ENCODE measurements around the gene APOL2. TPM values are rescaled to one million over a fixed set of nuclear protein-coding genes. Genes with fewer than 3 reads are reported as not detected.
"Not testable (repeated sequence)": the region's sequence is repeated elsewhere in the genome, so short reads cannot be mapped to it uniquely, and the experiment has no call there.

The APOL2 gene
- total and polyA plus RNA-seq, 2 experiments from 2014 or later = 8.7 to 14.7 TPM

- Histone ChIP-seq H3K36me3 (no peaks in the 10 kb centered on the region), H3K4me3 (no peak overlapping the region), H3K27ac (no peak overlapping the region), H3K27me3 (no peaks in the 10 kb centered on the region), H3K9me3 (ENCODE audit: low read depth) (no peaks in the 10 kb centered on the region), H3K4me1 (ENCODE audit: low read depth) (no peaks in the 10 kb centered on the region)
- DNase-seq (ENCODE audit: low read depth in 1 of 2, low spot score in 1 of 2) = no peak
- TF ChIP-seq, protein P1, sequence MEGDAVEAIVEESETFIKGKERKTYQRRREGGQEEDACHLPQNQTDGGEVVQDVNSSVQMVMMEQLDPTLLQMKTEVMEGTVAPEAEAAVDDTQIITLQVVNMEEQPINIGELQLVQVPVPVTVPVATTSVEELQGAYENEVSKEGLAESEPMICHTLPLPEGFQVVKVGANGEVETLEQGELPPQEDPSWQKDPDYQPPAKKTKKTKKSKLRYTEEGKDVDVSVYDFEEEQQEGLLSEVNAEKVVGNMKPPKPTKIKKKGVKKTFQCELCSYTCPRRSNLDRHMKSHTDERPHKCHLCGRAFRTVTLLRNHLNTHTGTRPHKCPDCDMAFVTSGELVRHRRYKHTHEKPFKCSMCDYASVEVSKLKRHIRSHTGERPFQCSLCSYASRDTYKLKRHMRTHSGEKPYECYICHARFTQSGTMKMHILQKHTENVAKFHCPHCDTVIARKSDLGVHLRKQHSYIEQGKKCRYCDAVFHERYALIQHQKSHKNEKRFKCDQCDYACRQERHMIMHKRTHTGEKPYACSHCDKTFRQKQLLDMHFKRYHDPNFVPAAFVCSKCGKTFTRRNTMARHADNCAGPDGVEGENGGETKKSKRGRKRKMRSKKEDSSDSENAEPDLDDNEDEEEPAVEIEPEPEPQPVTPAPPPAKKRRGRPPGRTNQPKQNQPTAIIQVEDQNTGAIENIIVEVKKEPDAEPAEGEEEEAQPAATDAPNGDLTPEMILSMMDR (IDR thresholded peaks at IDR 0.05; ENCODE audit: low read depth, low read length) = no peak
These were observed 5.1 kb downstream of the APOL2 start for GRCh38 chr22:36234213-36234612.

- H3K27me3 ChIP-seq = no peaks in the 10 kb centered on the region
- no peaks in the 10 kb centered on the region for H3K9me3 ChIP-seq (ENCODE audit: low read depth)
- H3K4me3 ChIP-seq = no peak overlapping the region
- no peak overlapping the region for H3K27ac ChIP-seq
- no peak for DNase-seq (ENCODE audit: low read depth in 1 of 2, low spot score in 1 of 2)
- no peaks in the 10 kb centered on the region for H3K4me1 ChIP-seq (ENCODE audit: low read depth)
- H3K36me3 ChIP-seq = no peaks in the 10 kb centered on the region
- TF ChIP-seq, protein P1 (IDR thresholded peaks at IDR 0.05; ENCODE audit: low read depth, low read length) = no peak
These were observed 5.5 kb downstream of the APOL2 start for GRCh38 chr22:36233796-36234195.

GRCh38 chr22:36232715-36233401, 6.5 kb downstream of the APOL2 start:
- H3K9me3 ChIP-seq (ENCODE audit: low read depth) = no peaks in the 10 kb centered on the region
- no peaks in the 10 kb centered on the region for H3K4me1 ChIP-seq (ENCODE audit: low read depth)
- TF ChIP-seq, protein P1 (IDR thresholded peaks at IDR 0.05; ENCODE audit: low read depth, low read length) = no peak
- no peak overlapping the region for H3K27ac ChIP-seq
- H3K36me3 ChIP-seq = no peaks in the 10 kb centered on the region
- H3K4me3 ChIP-seq = no peak overlapping the region
- no peak for DNase-seq (ENCODE audit: low read depth in 1 of 2, low spot score in 1 of 2)
- H3K27me3 ChIP-seq = no peaks in the 10 kb centered on the region

DNA sequence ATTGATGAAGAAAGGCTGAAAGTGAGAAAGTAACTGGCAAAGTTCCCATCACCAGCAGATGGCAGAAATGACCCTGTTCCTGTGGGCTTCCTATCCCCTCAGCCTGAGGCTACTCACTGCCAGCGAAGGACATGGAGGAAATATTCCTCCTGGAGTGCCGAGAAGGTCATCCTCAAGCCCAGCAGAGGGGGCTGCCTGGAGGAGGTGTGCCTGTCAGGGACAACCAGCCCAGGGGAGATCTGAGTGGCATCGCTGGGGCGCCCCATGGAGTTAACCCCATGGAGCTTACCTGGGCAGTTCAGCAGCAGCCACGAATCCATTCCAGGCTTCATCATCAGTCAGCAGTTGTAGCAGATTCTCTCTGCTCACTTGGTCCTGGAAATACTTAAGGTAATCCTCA, 8.3 kb downstream of the APOL2 start:
- not testable (repeated sequence) for H3K36me3 ChIP-seq; H3K4me3 ChIP-seq; DNase-seq (ENCODE audit: low read depth in 1 of 2, low spot score in 1 of 2); H3K4me1 ChIP-seq (ENCODE audit: low read depth); H3K9me3 ChIP-seq (ENCODE audit: low read depth); H3K27ac ChIP-seq; H3K27me3 ChIP-seq

DNA sequence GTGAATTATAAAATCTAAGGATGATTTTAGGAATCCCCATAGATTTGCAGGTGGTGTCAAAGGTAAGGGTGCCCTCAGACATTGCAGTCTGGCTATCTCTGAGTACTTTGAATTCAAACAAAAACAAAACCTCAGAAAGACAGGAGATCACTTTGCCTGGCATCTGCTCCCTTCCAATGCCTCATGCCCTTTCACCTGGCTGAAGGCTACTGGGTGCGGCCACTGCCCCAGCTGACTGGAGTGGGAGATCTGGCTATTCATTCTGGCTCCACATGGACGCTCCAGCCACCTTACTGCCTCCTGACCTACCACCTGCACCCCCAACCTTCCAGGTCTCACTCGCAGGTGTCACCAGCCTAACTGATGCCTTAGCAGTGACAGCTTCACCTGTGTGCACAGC, 9.7 kb downstream of the APOL2 start:
- H3K4me1 ChIP-seq (ENCODE audit: low read depth); H3K27me3 ChIP-seq; H3K4me3 ChIP-seq; H3K9me3 ChIP-seq (ENCODE audit: low read depth); DNase-seq (ENCODE audit: low read depth in 1 of 2, low spot score in 1 of 2); H3K36me3 ChIP-seq; H3K27ac ChIP-seq: not testable (repeated sequence)

- no peak for DNase-seq (ENCODE audit: low read depth in 1 of 2, low spot score in 1 of 2)
- Histone ChIP-seq H3K27ac (no peak overlapping the region), H3K4me1 (ENCODE audit: low read depth) (no peaks in the 10 kb centered on the region), H3K4me3 (no peak overlapping the region), H3K9me3 (ENCODE audit: low read depth) (no peaks in the 10 kb centered on the region), H3K27me3 (no peaks in the 10 kb centered on the region), H3K36me3 (no peaks in the 10 kb centered on the region)
- TF ChIP-seq, protein P1 (IDR thresholded peaks at IDR 0.05; ENCODE audit: low read depth, low read length) = no peak
These were observed 10.4 kb downstream of the APOL2 start for GRCh38 chr22:36228944-36229343.

DNA sequence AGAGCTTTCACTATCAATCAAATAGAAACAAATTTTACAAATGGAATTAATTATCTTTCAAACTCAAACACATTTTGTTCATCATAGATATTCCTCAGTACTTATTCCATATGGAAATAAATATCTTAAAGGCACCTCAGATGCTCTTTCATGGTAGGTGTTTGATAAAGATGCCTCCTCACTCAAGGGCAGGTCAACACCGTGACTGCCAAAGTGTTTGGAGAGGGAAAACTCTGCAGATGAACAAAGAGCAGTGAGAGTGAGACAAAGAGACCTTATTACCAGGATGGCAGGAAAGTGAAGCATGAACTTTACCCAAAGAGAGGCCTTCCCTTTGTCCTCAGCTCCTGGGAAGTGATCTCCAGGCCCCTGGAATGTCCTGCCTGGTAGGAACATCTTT, 11.0 kb downstream of the APOL2 start:
- DNase-seq (ENCODE audit: low read depth in 1 of 2, low spot score in 1 of 2); H3K27me3 ChIP-seq; H3K4me1 ChIP-seq (ENCODE audit: low read depth); H3K27ac ChIP-seq; H3K4me3 ChIP-seq; H3K9me3 ChIP-seq (ENCODE audit: low read depth); H3K36me3 ChIP-seq: not testable (repeated sequence)

All from cardiac muscle cell (in vitro differentiated cells and primary cell).